GM12878 (cell line): ENCODE measurements around the gene LPCAT3. TPM values are rescaled to one million over a fixed set of nuclear protein-coding genes. Genes with fewer than 3 reads are reported as not detected.

Source experiments
- CREM ChIP-seq: IDR thresholded peaks from 2 replicates; pipeline ENCODE4 v1.6.1; 2014; ENCODE audit warnings: antibody characterized with exemption, low read depth
- CTCF ChIP-seq, 3 experiments: IDR thresholded peaks in 2 of 3; conservative IDR thresholded peaks in 1 of 3; 2 replicates each; pipeline ENCODE4 v1.5.1; 2011; ENCODE audit warnings: low read depth in 3 of 3, low read length in 3 of 3, mild to moderate bottlenecking in 3 of 3, control low read depth in 2 of 3, moderate library complexity in 2 of 3, inconsistent platforms in 1 of 3, mixed read lengths in 1 of 3; ENCODE audit not compliant: control insufficient read depth in 2 of 3, insufficient read depth in 1 of 3; ENCODE audit errors: extremely low read depth in 1 of 3
- DPF2 ChIP-seq: fragments of 450-650 bp; IDR thresholded peaks from 2 replicates; pipeline ENCODE4 v1.6.1; 2017; ENCODE audit warnings: mild to moderate bottlenecking
- IKZF2 ChIP-seq, 2 experiments: fragments of 450-650 bp; IDR thresholded peaks; 2 replicates each; pipeline ENCODE4 v1.6.1; 2017; ENCODE audit warnings: mild to moderate bottlenecking in 2 of 2, moderate library complexity in 2 of 2
- KDM1A ChIP-seq: fragments of 200-600 bp; sonication (generic); IDR thresholded peaks from 2 replicates; pipeline ENCODE4 v1.6.1; 2016; ENCODE audit warnings: borderline replicate concordance
- MYC ChIP-seq: IDR thresholded peaks from 2 replicates; pipeline ENCODE4 v1.6.1; 2011; ENCODE audit warnings: mild to moderate bottlenecking, low read length, moderate library complexity, inconsistent platforms; ENCODE audit not compliant: insufficient read depth, insufficient replicate concordance, insufficient read length, severe bottlenecking
- NBN ChIP-seq: fragments of 450-650 bp; IDR thresholded peaks from 2 replicates; pipeline ENCODE4 v1.6.1; 2016
- RAD51 ChIP-seq: fragments of 450-650 bp; IDR thresholded peaks from 2 replicates; pipeline ENCODE4 v1.6.1; 2016; ENCODE audit warnings: moderate library complexity, mild to moderate bottlenecking, inconsistent platforms
- RCOR1 ChIP-seq: conservative IDR thresholded peaks from 2 replicates; pipeline ENCODE4 v1.6.1; 2012; ENCODE audit warnings: low read depth, low read length, improper control_type of control experiment
- REST ChIP-seq: IDR thresholded peaks from 2 replicates; pipeline ENCODE4 v1.6.1; 2012; ENCODE audit warnings: mild to moderate bottlenecking, low read depth, low read length
- SRF ChIP-seq, 2 experiments: IDR thresholded peaks; 2 replicates each; pipeline ENCODE4 v1.6.1; 2011; ENCODE audit warnings: low read depth in 2 of 2, low read length in 2 of 2, mild to moderate bottlenecking in 1 of 2, moderate library complexity in 1 of 2
- ZBTB11 ChIP-seq: fragments of 450-650 bp; formaldehyde crosslinking; IDR thresholded peaks from 2 replicates; pipeline ENCODE4 v1.5.0; 2022; ENCODE audit warnings: mild to moderate bottlenecking, missing genetic modification characterization
- ZNF274 ChIP-seq: IDR thresholded peaks from one replicate; pipeline ENCODE4 v1.8.0; 2011; ENCODE audit not compliant: insufficient read length, insufficient read depth
- polyA plus RNA-seq, 11 experiments: library from polyadenylated mRNA; depleted of rRNA in 4 of 11; unstranded in 6 of 11; stranded (reverse) in 5 of 11; fragments of >200 nt; fragmentation: Nextera tagmentation in 4 of 11; fragmentation: Illumina TruSeq in 1 of 11; extraction: Ambion mirVana in 4 of 11; extraction: Trizol in 1 of 11; gene quantifications; 1 replicate in 1 of 11; 2 replicates in 10 of 11; pipeline versions ENCODE4 v1.2.1 to v1.2.3, GENCODE V29; 2011 to 2016; ENCODE audit warnings: inconsistent platforms in 2 of 11, missing spikeins in 2 of 11, low read depth in 1 of 11
- total RNA-seq, 4 experiments: library from RNA; depleted of rRNA in 3 of 4; stranded (reverse); fragments of >200 nt in 3 of 4; fragmentation: Illumina TruSeq in 1 of 4; extraction: Trizol in 1 of 4; gene quantifications; 2 replicates each; pipeline versions ENCODE4 v1.2.1 to v1.2.3, GENCODE V29; 2013 to 2021
- TF ChIP-seq, protein P1 (sequence below): fragments of 450-650 bp; IDR thresholded peaks from 2 replicates; pipeline ENCODE4 v1.6.1; 2017; ENCODE audit warnings: borderline replicate concordance
- TF ChIP-seq, protein P2 (sequence below): IDR thresholded peaks from 2 replicates; pipeline ENCODE4 v1.6.1; 2012; ENCODE audit warnings: low read depth, low read length, improper control_type of control experiment
- TF ChIP-seq, protein P3 (sequence below): IDR thresholded peaks from 2 replicates; pipeline ENCODE4 v1.6.1; 2012; ENCODE audit warnings: low read depth, low read length, improper control_type of control experiment

Gene LPCAT3
- total and polyA plus RNA-seq, 10 of the 15 experiments (the other 5 are each of a cell fraction or from before 2014, with no cell fraction given), result 2.6 to 48.3 (median 23.0) TPM

DNA sequence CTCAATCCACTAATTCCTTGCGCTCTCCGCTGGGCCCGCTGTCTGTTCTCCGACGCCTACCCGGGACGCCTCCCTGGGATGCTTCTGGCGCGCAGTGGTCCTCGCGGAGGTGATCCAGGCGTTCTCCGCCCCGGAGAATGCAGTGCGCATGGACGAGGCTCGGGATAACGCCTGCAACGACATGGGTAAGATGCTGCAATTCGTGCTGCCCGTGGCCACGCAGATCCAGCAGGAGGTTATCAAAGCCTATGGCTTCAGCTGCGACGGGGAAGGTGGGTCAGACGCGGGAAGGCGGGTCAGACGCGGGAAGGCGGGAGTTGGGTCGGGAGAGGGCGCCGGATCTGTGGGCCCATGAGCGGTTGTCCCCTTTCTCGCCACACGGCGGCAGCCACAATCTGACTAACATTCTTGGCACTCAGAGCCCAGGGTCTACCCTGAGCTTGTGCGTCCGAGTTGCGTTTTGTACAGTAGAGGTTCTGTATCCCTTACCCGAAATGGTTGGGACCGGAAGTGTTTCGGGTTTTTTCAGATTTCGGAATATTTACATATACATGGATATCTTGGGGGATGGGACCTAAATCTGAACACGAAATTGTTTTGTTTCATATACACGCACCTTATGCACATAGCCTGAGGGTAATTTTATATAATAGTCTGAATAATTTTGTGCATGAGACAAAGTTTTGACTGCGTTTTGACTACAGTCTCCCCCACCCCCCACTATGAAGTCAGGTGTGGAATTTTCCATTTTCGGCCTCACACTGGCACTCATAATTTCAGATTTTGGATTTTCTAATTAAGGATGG lies 73.7 kb downstream of the LPCAT3 start (continued):
- TF ChIP-seq, protein P1, sequence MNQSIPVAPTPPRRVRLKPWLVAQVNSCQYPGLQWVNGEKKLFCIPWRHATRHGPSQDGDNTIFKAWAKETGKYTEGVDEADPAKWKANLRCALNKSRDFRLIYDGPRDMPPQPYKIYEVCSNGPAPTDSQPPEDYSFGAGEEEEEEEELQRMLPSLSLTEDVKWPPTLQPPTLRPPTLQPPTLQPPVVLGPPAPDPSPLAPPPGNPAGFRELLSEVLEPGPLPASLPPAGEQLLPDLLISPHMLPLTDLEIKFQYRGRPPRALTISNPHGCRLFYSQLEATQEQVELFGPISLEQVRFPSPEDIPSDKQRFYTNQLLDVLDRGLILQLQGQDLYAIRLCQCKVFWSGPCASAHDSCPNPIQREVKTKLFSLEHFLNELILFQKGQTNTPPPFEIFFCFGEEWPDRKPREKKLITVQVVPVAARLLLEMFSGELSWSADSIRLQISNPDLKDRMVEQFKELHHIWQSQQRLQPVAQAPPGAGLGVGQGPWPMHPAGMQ, result no peak
- TF ChIP-seq ZBTB11 (CRISPR knock-in tag) (no peak; the same call in 1 of the 2 replicates), RCOR1 (no peak), NBN (peak; percentile 64), SRF (IDR thresholded peaks at IDR 0.05; ENCODE audit: low read depth in 2 of 2, low read length in 2 of 2) (peak; percentile 87 to 95), DPF2 (0 out of 2 replicates have a peak, but pooled peaks have one; percentile 8), CTCF (IDR thresholded peaks at IDR 0.05 in 2 of 3, conservative IDR thresholded peaks at IDR 0.05 in 1 of 3; ENCODE audit: control insufficient read depth in 2 of 3, extremely low read depth in 1 of 3, insufficient read depth in 1 of 3, low read depth in 3 of 3, low read length in 3 of 3) (peak; percentile 85 to 99 (median 95); a peak in 5 of 6 replicates), IKZF2 (IDR thresholded peaks at IDR 0.05) (peak; percentile 97), CREM (0 out of 2 replicates have a peak, but pooled peaks have one; percentile 9), REST (no peak), RAD51 (peak; percentile 44; the same call in 1 of the 2 replicates), MYC (no peak), KDM1A (no peak), ZNF274 (no peak)
- TF ChIP-seq, protein P2, sequence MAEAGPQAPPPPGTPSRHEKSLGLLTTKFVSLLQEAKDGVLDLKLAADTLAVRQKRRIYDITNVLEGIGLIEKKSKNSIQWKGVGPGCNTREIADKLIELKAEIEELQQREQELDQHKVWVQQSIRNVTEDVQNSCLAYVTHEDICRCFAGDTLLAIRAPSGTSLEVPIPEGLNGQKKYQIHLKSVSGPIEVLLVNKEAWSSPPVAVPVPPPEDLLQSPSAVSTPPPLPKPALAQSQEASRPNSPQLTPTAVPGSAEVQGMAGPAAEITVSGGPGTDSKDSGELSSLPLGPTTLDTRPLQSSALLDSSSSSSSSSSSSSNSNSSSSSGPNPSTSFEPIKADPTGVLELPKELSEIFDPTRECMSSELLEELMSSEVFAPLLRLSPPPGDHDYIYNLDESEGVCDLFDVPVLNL, result no peak
- TF ChIP-seq, protein P3, sequence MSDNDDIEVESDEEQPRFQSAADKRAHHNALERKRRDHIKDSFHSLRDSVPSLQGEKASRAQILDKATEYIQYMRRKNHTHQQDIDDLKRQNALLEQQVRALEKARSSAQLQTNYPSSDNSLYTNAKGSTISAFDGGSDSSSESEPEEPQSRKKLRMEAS, result no peak; the same call in 1 of the 2 replicates
